ENCODE measurements around the gene DSCAM. TPM values are rescaled to one million over a fixed set of nuclear protein-coding genes. Genes with fewer than 3 reads are reported as not detected.

DSCAM gene
- total and polyA plus RNA-seq, 2 experiments from 2014 or later, result 0.07 TPM; not detected in 1

GRCh38 chr21:40795313-40795712 lies 51.6 kb downstream of the DSCAM start:
- Mint-ChIP-seq H3K4me3 (no peak overlapping the region), H3K27ac (no peak overlapping the region), H3K27me3 (ENCODE audit: insufficient read depth, low read depth, poor library complexity) (no peaks in the 10 kb centered on the region), H3K36me3 (ENCODE audit: low read depth) (peaks cover 19% of the 10 kb centered on the region; the same call in 1 of the 3 replicates), H3K9me3 (peaks cover 81% of the 10 kb centered on the region), H3K4me1 (no peaks in the 10 kb centered on the region)
- no peaks in the 10 kb centered on the region for H3K4me1 ChIP-seq (ENCODE audit: insufficient read depth)
- no peak overlapping the region for H3K4me3 ChIP-seq
- H2AFZ ChIP-seq, result no peak overlapping the region
- no peaks in the 10 kb centered on the region for H4K20me1 ChIP-seq (replicated peaks; ENCODE audit: insufficient read depth)
- H3K9me2 ChIP-seq (ENCODE audit: insufficient read depth), result no peaks in the 10 kb centered on the region
- H3K27ac ChIP-seq (ENCODE audit: low read depth), result no peak overlapping the region
- no peaks in the 10 kb centered on the region for H3K79me2 ChIP-seq (replicated peaks; ENCODE audit: insufficient read depth)
- no peak overlapping the region for H3K4me2 ChIP-seq
- DNase-seq (ENCODE audit: low spot score) (no peak), ATAC-seq (no peak)
- no peaks in the 10 kb centered on the region for H3F3A ChIP-seq (replicated peaks; ENCODE audit: low read depth)
- H3K27me3 ChIP-seq (ENCODE audit: insufficient read depth), result no peaks in the 10 kb centered on the region
- TF ChIP-seq CREB1 (CRISPR knock-in tag; IDR thresholded peaks at IDR 0.05; ENCODE audit: low read depth) (no peak), ZNF331 (CRISPR knock-in tag; IDR thresholded peaks at IDR 0.05; ENCODE audit: low read depth) (no peak), STAT1 (IDR thresholded peaks at IDR 0.05; ENCODE audit: unreplicated experiment) (no peak), CTCF (conservative IDR thresholded peaks at IDR 0.05; ENCODE audit: low read depth in 2 of 2) (no peak), POLR2AphosphoS5 (IDR thresholded peaks at IDR 0.05; ENCODE audit: low read depth) (no peak), REST (IDR thresholded peaks at IDR 0.05; ENCODE audit: unreplicated experiment) (no peak), ETS1 (IDR thresholded peaks at IDR 0.05) (no peak), ZNF114 (CRISPR knock-in tag; IDR thresholded peaks at IDR 0.05) (no peak), EZH2 (IDR thresholded peaks at IDR 0.05; ENCODE audit: low read depth, unreplicated experiment) (no peak), EZH2phosphoT487 (IDR thresholded peaks at IDR 0.05; ENCODE audit: unreplicated experiment) (no peak), JUNB (IDR thresholded peaks at IDR 0.05; ENCODE audit: unreplicated experiment) (no peak), ZNF462 (CRISPR knock-in tag; IDR thresholded peaks at IDR 0.05) (no peak), NANOG (IDR thresholded peaks at IDR 0.05; ENCODE audit: borderline replicate concordance) (no peak)
- H3K36me3 ChIP-seq (ENCODE audit: insufficient read depth), result no peaks in the 10 kb centered on the region

Data from GM23338 (cell line).